Gastroesophageal sphincter (tissue), 4 donors: ENCODE results near the gene ETV6. TPM values are rescaled to one million over a fixed set of nuclear protein-coding genes. Genes with fewer than 3 reads are reported as not detected.

Source experiments
- ATAC-seq: fragments of 150-250 bp; one replicate; pipeline ENCODE4 v1.9.1; 2016; ENCODE audit warnings: mild to moderate bottlenecking, moderate library complexity
- H3K27ac ChIP-seq, 4 donors: fragments of 200-600 bp; sonication (generic) in 3 of 4; 1 replicate in 3 of 4; 2 replicates in 1 of 4; pipeline ENCODE4 v1.5.1; 2016 to 2019
- H3K27me3 ChIP-seq: fragments of 200-600 bp; sonication (generic); one replicate; pipeline ENCODE4 v1.5.1; 2019
- H3K36me3 ChIP-seq, 2 donors: fragments of 200-600 bp; sonication (generic); one replicate each; pipeline ENCODE4 v1.5.1; 2019; ENCODE audit warnings: control low read depth in 1 of 2
- H3K4me1 ChIP-seq, 3 donors: fragments of 200-600 bp; sonication (generic); 1 replicate in 2 of 3; 2 replicates in 1 of 3; pipeline ENCODE4 v1.5.1; 2016 to 2019; ENCODE audit warnings: control low read depth in 2 of 3
- H3K4me3 ChIP-seq, 2 donors: fragments of 200-600 bp; sonication (generic); one replicate each; pipeline ENCODE4 v1.5.1; 2019; ENCODE audit warnings: mild to moderate bottlenecking in 1 of 2, moderate library complexity in 1 of 2
- H3K9me3 ChIP-seq, 3 donors: fragments of 200-600 bp; sonication (generic); one replicate each; pipeline ENCODE4 v1.5.1; 2017 to 2019; ENCODE audit warnings: control low read depth in 2 of 3
- EP300 ChIP-seq: sonication (generic); formaldehyde crosslinking; IDR thresholded peaks from one replicate; pipeline ENCODE4 v1.6.1; 2017; ENCODE audit warnings: antibody characterized with exemption, mild to moderate bottlenecking
- POLR2A ChIP-seq, 2 donors: fragments of 450-650 bp; IDR thresholded peaks; one replicate each; pipeline ENCODE4 v1.6.1; 2017; ENCODE audit warnings: antibody characterized with exemption in 2 of 2, mild to moderate bottlenecking in 2 of 2, moderate library complexity in 1 of 2
- POLR2AphosphoS5 ChIP-seq: sonication (generic); formaldehyde crosslinking; IDR thresholded peaks from one replicate; pipeline ENCODE4 v1.6.1; 2017; ENCODE audit warnings: antibody characterized with exemption
- WGBS, 2 donors: methylation state at CpG; one replicate each; pipeline ENCODE4 v1.1.5; 2018; ENCODE audit warnings: low coverage in 1 of 2; 5-methylcytosine and 5-hydroxymethylcytosine counted together
- total RNA-seq, 4 donors: library from RNA; depleted of rRNA; stranded (reverse); fragments of >200 nt; gene quantifications; one replicate each; pipeline ENCODE4 v1.1.0, GENCODE V29; 2016
- TF ChIP-seq, protein P1 (sequence below), 4 experiments: fragments of 200-600 bp in 2 of 4; fragments of 450-650 bp in 2 of 4; sonication (generic) in 1 of 4; IDR thresholded peaks; one replicate each; pipeline ENCODE4 v1.5.1; 2017 to 2019; ENCODE audit warnings: antibody characterized with exemption in 4 of 4, mild to moderate bottlenecking in 2 of 4, moderate library complexity in 2 of 4

Gene ETV6
- total RNA-seq, 4 donors from 2014 or later = 18.7 to 30.1 (median 21.1) TPM

DNA sequence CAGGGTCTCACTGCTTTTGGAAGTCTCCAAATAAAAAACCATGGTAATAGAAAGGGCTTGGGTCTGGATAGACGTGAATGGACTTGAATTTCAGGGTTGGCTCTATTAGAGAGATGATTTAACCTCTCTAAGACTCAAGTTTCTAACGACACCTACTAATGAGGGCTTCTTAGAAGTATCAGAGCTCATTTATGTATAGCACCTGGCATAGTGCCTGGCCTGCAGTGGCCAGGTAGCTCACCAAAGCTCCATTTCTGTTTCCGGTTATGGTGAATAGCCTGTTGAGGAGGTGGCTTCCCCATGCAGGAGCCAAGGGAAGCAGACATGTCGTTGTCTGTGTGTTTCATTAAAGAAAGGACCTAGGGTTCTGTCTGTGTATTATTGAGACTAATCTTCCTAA, 108.6 kb downstream of the ETV6 start:
- TF ChIP-seq POLR2AphosphoS5 = no peak
- TF ChIP-seq POLR2A (IDR thresholded peaks at IDR 0.05) = no peak
- TF ChIP-seq EP300 = no peak
- TF ChIP-seq, protein P1, sequence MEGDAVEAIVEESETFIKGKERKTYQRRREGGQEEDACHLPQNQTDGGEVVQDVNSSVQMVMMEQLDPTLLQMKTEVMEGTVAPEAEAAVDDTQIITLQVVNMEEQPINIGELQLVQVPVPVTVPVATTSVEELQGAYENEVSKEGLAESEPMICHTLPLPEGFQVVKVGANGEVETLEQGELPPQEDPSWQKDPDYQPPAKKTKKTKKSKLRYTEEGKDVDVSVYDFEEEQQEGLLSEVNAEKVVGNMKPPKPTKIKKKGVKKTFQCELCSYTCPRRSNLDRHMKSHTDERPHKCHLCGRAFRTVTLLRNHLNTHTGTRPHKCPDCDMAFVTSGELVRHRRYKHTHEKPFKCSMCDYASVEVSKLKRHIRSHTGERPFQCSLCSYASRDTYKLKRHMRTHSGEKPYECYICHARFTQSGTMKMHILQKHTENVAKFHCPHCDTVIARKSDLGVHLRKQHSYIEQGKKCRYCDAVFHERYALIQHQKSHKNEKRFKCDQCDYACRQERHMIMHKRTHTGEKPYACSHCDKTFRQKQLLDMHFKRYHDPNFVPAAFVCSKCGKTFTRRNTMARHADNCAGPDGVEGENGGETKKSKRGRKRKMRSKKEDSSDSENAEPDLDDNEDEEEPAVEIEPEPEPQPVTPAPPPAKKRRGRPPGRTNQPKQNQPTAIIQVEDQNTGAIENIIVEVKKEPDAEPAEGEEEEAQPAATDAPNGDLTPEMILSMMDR (IDR thresholded peaks at IDR 0.05) = no peak
- Histone ChIP-seq H3K9me3 (no peaks in the 10 kb centered on the region), H3K27me3 (no peaks in the 10 kb centered on the region), H3K27ac (peak overlapping the region; percentile 85 to 100 (median 94)), H3K36me3 (no peaks in the 10 kb centered on the region), H3K4me1 (peaks cover 34 to 96% (median 49%) of the 10 kb centered on the region in 3 donors), H3K4me3 (no peak overlapping the region)
- 36 to 63% methylated on average over 3 of the region's 4 CpGs for WGBS, 2 donors
- ATAC-seq = no peak

DNA sequence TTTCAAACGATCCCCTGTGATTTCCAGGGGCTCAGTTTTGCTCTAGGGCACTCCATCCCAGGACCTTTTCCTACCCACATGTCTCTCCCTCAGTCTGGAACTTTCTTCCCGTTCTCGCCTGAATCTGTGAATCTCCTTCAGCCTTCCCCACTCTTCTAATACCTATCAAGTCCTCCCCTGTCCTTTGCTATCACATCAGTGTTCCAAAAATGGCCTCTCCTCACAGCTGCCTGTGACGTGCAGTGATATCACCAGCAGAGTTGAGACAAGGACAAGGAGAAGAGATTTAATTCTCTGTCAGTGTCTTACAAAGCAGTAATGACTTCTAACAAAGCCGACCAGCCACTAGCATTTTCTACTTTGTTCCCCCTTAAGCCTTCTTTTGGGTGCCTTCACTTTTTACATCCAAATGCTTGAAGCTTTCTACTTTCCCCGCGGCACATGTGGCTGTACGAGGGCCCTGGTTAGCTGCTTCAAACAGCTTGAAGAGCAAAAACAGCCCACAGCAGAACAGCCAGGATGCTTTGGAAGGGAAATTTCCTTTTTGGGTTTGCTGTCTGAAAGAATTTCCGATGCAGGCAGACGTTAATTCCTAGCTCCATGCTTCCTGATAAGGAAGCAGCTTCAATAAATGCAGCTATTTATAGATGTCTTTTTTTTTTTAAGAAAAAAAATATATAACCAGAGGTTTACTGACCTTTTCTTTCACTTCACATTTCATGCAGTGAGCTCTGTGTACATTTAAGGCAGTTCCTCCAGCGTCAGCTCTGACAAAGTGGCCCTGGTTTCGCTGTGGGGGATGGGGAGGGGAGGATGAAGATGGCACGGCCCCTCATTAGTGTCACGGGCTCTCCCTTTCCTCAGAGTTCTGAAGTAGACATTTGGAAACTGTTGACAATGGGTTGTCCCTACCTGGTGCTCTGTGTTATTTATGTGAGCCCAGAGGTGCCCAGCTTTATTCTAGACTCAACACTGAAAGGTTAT, 109.3 kb downstream of the ETV6 start:
- Histone ChIP-seq H3K27ac (peak overlapping the region; percentile 85 to 100 (median 94)), H3K4me3 (peak overlapping the region in 1 of 2 donors; percentile 14), H3K36me3 (no peaks in the 10 kb centered on the region), H3K4me1 (peaks cover 34 to 96% (median 50%) of the 10 kb centered on the region in 3 donors), H3K27me3 (no peaks in the 10 kb centered on the region), H3K9me3 (no peaks in the 10 kb centered on the region)
- TF ChIP-seq POLR2AphosphoS5 = peak; percentile 55
- TF ChIP-seq EP300 = no peak
- TF ChIP-seq, protein P1 (IDR thresholded peaks at IDR 0.05) = no peak
- TF ChIP-seq POLR2A (IDR thresholded peaks at IDR 0.05) = no peak
- ATAC-seq = peak; percentile 72
- WGBS, 2 donors = 9 to 21% methylated on average over 4 to 14 of the region's 14 CpGs

DNA sequence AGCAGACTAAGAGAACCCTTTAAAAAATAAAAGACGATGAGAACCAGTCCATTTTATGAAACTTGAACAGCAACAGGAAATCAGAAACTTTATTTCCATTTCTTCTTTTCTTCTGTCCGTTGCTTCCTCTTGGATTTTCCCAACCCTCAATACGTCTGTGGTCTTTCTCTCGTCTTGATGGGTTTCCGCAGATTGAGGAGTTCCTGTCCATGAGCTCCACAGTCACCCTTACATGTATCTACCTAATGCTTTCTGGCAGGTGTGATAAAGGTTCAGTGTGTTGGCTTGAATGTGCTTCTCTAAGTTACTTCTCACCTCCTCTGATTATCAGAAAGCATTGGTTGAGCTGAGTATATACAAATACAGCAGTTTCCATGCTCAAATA, 110.0 kb downstream of the ETV6 start:
- H3K4me1 ChIP-seq = peaks cover 36 to 96% (median 53%) of the 10 kb centered on the region in 3 donors
- no peak overlapping the region for H3K4me3 ChIP-seq
- no peaks in the 10 kb centered on the region for H3K36me3 ChIP-seq
- WGBS, 2 donors = 70 to 72% methylated on average over 5 of the region's 5 CpGs
- peak overlapping the region; percentile 85 to 100 (median 94) for H3K27ac ChIP-seq
- ATAC-seq = no peak
- no peak for TF ChIP-seq EP300
- TF ChIP-seq, protein P1 (IDR thresholded peaks at IDR 0.05) = no peak
- no peaks in the 10 kb centered on the region for H3K27me3 ChIP-seq
- no peaks in the 10 kb centered on the region for H3K9me3 ChIP-seq

DNA sequence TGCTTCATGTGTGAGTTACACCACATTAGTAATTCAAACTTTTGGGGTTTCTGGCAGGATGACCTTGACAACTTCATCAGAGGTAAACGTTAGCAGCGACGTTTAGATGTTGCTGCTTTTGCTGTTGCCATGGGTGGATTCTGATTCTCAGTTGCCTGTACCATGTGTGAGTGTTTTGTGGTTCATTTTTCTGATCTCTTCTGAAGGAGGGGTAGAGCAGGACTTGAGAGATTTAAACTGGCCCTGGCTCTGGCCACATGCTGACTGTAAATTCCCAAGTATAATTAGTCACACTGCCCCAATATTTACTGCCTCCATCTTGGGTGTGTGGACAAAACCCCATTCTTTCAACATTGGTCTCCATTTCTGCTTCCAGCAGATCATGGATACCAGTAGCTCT, 110.4 kb downstream of the ETV6 start:
- Histone ChIP-seq H3K4me3 (no peak overlapping the region), H3K36me3 (no peaks in the 10 kb centered on the region), H3K4me1 (peaks cover 39 to 96% (median 54%) of the 10 kb centered on the region in 3 donors), H3K27me3 (no peaks in the 10 kb centered on the region), H3K27ac (peak overlapping the region; percentile 85 to 100 (median 94)), H3K9me3 (no peaks in the 10 kb centered on the region)
- 47% methylated on average over 3 of the region's 3 CpGs; no CpG with 5 or more reads in 1 of the 2 donors for WGBS, 2 donors
- no peak for ATAC-seq
- TF ChIP-seq EP300 = no peak
- no peak for TF ChIP-seq POLR2A (IDR thresholded peaks at IDR 0.05)
- TF ChIP-seq POLR2AphosphoS5 = no peak
- TF ChIP-seq, protein P1 (IDR thresholded peaks at IDR 0.05) = no peak
